Head of caudate nucleus (tissue), 42 donors: ENCODE measurements around the gene MXRA7.
"Not testable (repeated sequence)": the region's sequence is repeated elsewhere in the genome, so short reads cannot be mapped to it uniquely, and the experiment has no call there.

Source experiments
- DNase-seq, 42 donors: peaks; one replicate each; pipeline versions ENCODE4 v3.0.0 to v3.0.0-alpha.2; 2020 to 2021; ENCODE audit warnings: mixed read lengths in 7 of 42
- intact Hi-C: fragments of 100-400 bp; cut with DNase I; formaldehyde crosslinking; loops from one replicate; pipeline ENCODE4 v1.15.0; 2022

Gene MXRA7

DNA sequence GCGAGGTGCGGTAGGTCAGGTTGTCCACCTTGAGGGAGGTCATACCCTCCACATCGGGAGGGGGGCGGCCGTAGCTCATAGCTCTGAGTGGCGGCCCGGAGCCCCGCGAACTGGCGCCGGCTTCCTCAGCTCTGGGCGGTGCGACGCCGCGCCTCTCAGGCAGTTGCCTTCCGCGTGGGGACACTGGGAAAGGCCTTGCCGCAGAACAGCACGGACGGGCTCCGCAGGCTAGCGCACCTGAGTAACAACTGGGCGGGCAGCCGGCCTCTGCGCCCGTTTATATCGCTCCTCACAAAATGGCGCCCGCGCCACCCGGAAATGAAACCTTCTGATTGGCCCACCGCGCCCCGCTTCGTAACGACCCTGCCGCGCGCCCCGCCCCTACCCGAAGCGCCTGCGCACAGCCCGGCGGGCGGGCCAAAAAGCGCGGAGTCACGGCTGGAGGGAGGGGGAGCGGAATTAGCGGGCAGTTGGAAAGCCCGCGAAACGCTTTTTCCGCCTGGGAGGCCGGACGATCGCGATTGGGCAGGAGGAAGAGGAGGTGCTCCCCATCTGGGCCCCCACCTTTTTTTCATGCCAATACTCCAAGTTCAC, 26.4 kb upstream of the MXRA7 start, which contains the start of gene SRSF2:
SRSF2 (minus strand) TSS at position 250 of the 594 bp plus-strand sequence; CDS start at position 79, 171 bp downstream.
- DNase-seq, result peak; percentile 96 to 99 (median 98)
- intact Hi-C loops, result loop anchor here (1.0 kb wide), 1 partner anchor 11 kb away; the partner anchor contains the start of genes JMJD6 and METTL23

DNA sequence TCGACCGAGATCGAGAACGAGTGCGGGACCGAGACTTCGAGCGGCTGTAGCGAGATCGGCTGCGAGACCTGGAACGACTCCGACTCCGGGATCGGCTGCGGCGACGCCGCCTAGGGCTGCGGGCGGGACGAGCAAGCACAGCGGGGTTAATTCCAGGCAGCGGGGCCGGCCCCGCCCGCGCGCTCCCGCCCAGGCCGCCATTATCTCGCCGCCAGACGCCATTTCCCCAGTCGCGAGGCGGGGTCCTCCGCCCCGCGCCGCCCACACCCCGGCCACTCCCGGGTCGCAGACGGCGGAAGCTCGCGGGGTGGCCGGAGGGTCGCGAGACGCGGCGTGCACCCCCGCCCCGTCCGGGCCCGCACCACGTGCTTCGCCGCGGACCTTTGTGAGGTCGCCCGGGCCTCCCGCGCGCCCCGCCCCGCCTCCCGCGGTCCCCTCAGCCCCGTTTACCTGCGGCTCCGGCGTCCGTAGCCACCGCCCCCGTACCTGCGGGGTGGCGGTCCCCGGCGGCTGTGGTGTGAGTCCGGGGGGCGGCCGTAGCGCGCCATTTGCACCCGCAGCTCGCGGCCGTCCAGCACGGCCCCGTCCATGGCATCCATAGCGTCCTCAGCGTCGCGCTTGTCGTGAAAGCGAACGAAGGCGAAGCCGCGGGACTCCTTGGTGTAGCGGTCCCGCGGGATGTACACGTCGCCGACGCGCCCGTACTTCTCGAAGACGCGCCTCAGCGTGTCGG, 25.8 kb upstream of the MXRA7 start:
- peak; percentile 52 to 91 (median 80) for DNase-seq
- intact Hi-C loops, result loop anchor here (1.0 kb wide), 1 partner anchor 10 kb away; the partner anchor contains the start of genes JMJD6 and METTL23

DNA sequence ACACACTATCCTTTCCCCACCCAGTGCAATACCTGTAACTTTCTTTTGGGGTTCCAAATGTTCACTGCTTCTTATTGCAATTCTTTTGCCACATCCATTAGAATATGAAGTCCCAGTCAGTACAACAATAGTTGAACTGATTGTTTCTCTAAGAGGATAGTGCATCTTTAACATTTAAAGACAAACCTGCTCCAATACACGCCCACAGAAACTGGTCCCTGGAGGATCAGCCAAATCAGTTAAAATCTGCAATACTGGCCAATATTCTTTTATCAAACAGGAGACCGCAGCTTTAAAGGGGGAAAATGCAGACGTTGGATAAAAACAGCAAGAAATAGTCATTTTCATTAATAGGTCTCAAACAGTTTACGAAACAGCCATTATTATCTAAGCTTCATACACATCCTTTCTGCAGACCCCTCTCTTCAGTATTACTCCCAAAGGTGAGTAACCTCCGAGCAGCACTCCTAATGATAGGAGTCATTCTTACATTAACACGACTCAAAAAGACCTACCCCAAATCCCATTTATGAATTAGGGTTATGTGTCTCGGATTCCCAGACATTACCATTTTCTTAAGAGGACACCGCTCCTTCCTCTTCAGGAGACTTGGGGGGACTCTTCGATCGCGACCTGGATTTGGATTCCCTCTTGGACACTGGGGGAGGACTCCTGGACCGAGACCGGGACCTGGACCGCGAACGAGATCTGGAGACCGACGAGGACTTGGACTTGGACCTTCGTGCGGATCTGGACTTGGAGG, 25.0 kb upstream of the MXRA7 start:
- intact Hi-C loops, result no loop called here
- no peak for DNase-seq

DNA sequence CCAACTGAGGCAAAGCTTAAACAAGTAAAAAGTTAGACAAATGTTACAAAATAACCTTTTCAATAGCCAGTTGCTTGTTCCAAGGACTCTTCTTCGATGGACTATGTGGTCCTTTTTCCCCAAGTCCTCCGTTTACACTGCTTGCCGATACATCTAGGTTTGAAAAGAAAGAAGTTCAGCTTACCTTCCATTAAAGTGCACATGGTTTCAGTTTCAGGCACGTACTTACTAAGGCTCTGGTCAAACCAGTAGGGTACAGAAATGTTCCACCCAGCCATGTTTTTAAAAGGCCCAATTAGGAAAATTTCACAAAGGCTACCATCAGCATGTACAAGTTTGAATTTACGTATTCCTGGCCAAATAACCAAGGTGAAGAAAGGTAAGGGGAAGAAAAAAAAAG, 24.2 kb upstream of the MXRA7 start:
- DNase-seq, result no peak
- intact Hi-C loops, result no loop called here

DNA sequence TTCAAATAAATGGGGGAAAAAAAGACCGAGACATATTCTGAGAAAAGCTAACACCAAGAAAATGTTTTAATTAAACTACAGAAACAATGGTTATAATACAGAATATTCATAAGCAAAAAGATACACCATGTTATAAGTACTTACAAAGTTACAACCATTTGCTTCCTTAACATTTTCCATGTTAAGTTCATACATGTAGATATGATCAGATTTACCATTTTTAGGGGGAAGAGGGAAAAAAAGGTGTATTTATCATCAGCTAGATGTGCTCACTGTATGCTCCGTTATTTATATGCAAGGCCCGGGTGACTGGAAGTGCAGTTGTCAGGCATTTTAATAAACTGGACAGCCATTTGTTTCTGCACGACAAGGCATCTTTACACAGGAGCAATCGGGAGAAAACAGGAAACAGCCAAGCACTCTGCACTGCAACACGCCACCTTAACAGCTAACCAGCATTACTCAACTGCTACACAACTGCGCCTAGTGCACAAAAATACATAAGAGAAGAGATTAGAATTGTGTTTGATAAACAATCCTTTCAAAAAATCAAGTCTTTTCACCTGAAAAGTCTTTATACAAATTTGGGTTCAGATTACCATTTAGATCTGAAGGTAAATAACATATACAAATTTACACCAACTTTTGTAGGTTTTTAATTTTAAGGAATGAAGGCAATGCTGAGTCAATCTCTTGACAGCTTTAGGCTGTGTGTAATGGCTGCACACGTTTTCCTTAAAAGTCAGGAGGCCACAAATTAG, 23.5 kb upstream of the MXRA7 start:
- peak in 1 of 42 donors; percentile 46 for DNase-seq
- intact Hi-C loops, result no loop called here

DNA sequence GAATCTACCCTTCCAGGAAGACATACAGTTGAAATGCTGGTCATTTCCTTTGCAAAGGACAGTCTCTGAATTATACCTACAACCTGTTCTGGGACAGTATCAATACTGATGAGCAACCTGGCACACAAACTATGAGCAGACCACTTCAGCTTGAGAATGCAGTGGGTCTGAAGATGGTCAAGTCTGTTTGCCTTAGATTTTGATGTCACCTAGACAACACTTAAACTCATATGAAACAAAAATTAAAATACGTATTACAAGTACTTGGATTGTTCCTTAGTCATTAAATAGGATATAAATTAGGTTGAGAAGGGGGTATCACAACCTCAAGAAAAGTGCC, 22.8 kb upstream of the MXRA7 start:
- intact Hi-C loops, result no loop called here
- DNase-seq, result no peak

DNA sequence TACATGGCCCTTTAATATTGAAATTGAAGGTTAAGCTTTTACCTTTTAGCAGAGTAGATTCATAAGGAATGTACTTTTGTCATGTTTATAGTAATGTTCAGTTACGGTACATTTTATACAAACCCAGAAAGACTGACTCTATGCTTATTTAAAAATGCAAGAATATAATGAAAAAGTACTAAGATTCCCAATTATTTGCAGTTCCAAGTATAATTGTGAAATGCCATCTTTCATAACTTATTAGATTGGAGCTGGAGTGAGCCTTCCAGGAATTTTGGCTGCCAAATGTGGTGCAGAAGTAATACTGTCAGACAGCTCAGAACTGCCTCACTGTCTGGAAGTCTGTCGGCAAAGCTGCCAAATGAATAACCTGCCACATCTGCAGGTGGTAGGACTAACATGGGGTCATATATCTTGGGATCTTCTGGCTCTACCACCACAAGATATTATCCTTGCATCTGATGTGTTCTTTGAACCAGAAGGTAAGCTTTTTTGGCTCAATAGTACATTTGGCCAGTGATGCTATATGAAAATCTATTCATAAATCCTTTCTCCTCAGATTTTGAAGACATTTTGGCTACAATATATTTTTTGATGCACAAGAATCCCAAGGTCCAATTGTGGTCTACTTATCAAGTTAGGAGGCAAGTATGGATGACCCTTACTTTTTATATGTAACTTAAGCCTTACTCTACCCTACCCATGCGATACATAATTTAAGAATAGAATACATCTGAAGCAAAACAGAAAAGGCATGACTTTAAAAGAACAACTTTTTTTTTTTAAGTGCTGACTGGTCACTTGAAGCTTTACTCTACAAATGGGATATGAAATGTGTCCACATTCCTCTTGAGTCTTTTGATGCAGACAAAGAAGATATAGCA, 22.2 kb upstream of the MXRA7 start:
- intact Hi-C loops, result no loop called here
- DNase-seq, result no peak

DNA sequence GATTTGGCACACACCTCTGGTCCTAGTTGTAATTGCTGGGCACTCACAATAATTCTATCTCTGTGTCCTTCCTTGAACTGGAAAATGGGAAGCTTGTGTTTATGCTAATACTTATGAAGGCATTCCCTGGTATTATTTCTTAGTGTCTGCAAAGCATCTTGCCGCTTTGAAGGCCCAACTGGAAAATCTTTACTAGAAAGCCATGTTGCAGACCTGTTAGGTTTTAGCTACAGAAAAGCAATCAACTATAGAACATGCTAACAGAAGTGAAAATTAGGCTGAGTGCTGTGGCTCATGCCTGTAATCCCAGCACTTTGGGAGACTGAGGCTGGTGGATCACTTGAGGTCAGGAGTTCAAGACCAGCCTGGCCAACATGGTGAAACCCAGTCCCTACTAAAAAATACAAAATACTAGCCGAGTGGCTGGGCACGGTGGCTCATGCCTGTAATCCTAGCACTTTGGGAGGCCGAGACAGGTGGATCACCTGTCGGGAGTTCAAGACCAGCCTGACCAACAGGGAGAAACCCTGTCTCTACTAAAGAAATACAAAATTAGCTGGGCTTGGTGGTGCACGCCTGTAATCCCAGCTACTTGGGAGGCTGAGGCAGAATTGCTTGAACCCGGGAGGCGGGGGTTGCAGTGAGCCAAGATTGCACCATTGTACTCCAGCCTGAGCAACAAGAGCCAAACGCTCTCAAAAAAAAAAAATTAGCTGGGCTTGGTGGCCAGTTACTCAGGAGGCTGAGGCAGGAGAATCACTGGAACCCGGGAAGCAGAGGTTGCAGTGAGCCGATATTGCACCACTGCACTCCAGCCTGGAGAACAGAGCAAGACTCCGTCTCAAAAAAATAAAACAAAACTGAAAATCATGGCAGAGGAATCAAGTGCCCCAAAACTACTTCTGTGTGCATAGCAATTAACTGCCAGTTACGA, 21.3 kb upstream of the MXRA7 start:
- intact Hi-C loops, DNase-seq: not testable (repeated sequence)

DNA sequence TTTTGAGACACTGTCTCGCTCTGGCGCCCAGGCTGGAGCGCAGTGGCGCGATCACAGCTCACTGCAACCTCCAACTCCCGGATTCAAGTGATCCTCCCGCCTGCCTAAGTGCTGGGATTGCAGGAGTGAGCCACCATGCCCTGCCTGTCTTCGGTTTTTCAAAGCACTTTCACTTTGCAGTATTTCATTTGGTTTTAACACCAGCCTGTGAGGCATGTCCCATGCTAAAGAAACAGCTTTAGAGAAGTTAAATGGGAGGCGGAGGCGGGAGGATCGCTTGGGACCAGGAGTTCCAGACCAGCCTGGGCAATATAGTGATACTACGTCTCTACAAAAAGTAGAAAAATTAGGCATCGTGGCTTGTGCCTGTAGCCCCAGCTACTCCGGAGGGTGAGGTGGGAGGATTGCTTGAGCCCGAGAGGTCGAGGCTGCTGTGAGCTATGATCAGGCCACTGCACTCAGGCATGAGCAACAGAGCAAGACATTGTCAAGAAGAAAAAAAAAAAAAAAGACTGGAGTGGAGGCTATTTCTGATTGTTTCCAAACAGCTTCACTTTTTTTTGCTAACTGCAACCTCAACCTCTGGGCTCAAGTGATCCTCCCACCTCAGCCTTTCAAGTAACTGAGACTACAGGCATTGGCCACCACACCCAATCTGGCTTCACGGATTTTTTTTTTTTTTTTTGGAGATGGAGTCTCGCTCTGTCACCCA, 17.1 kb upstream of the MXRA7 start:
- no peak for DNase-seq
- intact Hi-C loops, result loop anchor here (2.0 kb wide), 1 partner anchor 17 kb away; the partner anchor contains the start of gene MXRA7

DNA sequence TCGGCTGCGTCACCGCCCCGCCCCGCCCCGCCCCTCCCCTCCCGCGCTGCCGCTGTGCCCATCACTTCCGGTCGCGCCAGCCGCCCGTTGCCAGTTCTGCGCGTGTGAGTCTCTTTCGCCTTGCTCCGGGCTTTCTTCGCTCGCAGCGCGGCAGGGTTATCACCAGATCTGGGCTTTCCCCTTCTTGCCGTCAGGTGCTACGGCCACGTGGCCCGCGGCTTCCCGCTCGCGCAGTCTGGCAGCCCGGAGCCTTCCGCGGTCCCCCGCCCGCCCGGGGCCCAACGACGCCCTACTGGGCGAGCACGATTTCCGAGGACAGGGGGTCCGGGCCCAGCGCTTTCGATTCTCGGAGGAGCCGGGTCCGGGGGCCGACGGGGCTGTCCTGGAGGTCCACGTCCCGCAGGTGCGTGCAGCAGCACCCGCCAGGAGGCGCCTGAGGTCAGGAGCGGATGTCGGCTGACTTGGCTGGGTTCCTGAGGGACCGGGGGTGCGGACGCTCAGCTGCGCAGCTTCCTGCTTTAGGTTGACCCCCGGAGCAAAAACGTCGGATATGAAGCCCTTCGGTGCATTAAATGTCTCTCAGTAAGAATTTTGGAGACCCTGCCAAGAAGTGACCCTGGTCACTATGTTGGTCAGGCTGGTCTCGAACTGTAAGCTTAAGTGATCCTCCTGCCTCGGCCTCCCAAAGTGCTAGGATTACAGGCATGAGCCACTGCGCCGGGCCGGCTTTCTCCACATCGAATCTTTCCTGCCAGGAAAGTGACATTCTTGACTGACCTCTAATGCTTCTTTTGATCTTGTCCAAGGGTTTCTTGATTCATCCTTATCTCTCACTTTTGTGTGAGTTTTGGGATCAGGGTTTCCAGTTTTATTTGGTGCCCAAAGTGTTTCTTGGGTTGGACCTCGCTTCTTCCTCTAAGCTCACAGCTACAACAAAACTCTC, 16.3 kb upstream of the MXRA7 start, which contains the start of gene METTL23:
METTL23 (plus strand) TSS at position 64 of the 943 bp plus-strand sequence. CDS start 2,872 bp downstream, outside the sequence.
- intact Hi-C loops, result loop anchor here (1.0 to 2.0 kb wide), 2 partner anchors 10 to 16 kb away; partner anchors contain the start of genes MXRA7 and SRSF2
- peak in 41 of 42 donors; percentile 51 to 85 (median 71) for DNase-seq

DNA sequence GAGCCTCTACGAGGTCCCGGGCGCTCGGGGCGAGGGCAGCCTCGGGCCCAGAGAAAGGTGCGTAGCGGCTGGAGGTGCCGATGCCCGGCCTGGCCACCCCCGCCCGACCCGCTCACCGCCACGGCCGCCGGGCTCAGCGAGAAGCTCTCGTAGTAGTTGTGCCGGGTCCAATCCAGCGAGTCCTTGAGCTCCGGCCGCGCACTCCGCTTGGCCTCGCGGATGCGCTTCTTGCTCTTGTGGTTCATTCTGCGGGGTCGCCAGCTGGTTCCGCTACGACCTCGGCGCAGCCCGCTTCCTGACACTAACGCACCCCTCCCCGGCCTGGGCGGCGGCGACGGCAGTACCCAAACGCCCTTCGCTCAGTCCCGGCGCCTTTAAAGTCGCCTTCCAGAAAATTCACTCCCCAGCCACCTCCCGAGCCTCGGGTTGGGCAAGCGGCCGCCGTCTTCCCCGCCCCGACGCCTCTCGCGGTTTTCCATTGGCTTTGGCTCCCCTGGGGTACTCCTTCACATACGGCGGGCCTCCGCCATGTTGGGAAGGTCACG, 15.5 kb upstream of the MXRA7 start, which contains the start of gene JMJD6:
JMJD6 (minus strand) TSS at position 376 of the 545 bp plus-strand sequence; CDS start at position 245, 131 bp downstream.
- intact Hi-C loops, result loop anchor here (1.0 to 2.0 kb wide), 2 partner anchors 11 to 16 kb away; partner anchors contain the start of genes MXRA7 and SRSF2
- peak; percentile 88 to 99 (median 97) for DNase-seq

DNA sequence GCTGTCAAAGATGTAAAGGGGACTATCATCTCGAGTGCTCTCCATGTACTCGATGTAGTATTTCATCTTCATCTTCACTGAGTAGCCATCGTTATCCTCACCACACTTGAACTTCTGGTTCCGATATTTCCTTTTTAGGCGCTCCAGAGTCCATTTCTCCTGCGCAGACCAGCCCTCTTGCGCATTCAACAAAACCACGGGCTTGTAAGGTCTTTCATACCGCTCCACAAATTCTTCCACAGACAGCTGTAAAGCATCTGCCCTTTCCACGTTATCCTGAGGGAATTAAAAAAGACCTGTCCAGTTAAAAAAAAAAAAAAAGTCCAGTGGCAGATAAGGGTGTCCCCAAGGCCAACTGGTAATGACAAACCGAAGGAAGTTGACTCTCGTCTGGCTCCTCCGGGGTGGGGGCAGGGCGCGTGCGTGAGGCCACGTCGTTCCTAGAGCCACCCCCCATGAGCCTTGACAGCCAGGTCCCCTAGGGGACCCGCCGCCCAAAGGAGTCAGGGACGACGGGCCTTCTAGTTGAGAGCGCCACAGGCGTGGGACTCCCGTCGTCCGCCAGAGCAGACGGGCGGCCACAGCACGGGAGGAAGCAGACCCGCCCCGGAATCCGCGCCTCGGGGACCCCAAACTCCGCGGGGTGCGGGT, 14.9 kb upstream of the MXRA7 start:
- intact Hi-C loops, result loop anchor here (1.0 to 2.0 kb wide), 2 partner anchors 12 to 15 kb away; partner anchors contain the start of genes MXRA7 and SRSF2
- DNase-seq, result peak in 41 of 42 donors; percentile 45 to 85 (median 70)

DNA sequence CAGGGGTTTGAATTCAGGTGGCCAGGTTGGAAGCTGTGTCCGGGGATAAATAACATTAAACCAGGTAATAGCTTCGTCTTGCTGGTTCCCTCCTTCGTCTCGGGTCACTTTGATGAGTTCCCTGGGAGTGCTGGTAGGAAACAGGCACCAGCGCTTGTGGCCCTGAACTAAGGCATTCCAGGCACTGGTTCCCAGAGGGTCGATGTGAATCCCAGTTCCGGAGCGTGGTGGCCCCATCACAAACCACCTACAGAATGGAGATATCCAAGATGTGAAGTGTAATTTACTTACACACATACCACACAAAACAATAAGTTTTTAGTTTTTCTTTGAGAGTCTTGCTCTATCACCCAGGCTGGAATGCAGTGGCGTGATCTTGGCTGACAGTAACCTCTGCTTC, 13.0 kb upstream of the MXRA7 start:
- intact Hi-C loops, result no loop called here
- no peak for DNase-seq

DNA sequence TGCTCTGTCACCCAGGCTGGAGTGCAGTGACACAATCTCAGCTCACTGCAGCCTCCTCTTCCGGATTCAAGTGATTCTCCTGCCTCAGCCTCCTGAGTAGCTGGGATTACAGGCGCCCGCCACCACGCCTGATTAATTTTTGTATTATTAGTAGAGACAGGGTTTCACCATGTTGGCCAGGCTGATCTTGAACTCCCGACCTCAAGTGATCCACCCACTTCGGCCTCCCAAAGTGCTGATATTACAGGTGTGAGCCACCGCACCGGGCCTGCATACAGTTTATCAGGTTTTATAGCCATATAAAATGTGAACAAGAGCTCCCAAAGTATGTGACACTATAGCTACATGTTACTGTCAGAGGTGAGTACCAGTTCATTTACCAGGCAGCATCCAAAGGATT, 12.2 kb upstream of the MXRA7 start:
- DNase-seq, intact Hi-C loops: not testable (repeated sequence)
